GM18870 (cell line): ENCODE measurements around the gene SMIM14.
"Not testable (repeated sequence)": the region's sequence is repeated elsewhere in the genome, so short reads cannot be mapped to it uniquely, and the experiment has no call there.

Source experiments
- ATAC-seq: cut with Tn5 transposase; IDR thresholded peaks from one replicate; pipeline ENCODE4 v1.9.1; 2021; ENCODE audit warnings: moderate library complexity; ENCODE audit not compliant: unreplicated experiment

The SMIM14 gene

DNA sequence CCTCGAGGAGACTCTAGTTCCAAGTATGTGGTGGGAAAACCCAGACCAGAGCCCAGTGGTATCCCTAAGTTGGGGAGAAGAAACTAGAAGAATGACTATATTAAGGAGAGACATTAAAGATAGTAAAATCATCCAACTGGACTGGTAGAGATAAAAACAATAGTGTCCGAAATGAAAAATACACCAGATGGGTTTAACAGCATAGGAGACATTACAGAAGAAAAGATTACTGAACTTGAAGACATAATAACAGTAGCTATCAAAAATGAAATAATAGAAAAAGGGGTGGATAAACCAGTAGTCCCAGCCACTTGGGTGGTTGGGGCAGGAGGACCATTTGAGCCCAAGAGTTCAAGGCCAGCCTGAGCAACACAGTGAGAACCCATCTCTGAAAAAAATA, 31.9 kb downstream of the SMIM14 start:
- ATAC-seq: no peak

DNA sequence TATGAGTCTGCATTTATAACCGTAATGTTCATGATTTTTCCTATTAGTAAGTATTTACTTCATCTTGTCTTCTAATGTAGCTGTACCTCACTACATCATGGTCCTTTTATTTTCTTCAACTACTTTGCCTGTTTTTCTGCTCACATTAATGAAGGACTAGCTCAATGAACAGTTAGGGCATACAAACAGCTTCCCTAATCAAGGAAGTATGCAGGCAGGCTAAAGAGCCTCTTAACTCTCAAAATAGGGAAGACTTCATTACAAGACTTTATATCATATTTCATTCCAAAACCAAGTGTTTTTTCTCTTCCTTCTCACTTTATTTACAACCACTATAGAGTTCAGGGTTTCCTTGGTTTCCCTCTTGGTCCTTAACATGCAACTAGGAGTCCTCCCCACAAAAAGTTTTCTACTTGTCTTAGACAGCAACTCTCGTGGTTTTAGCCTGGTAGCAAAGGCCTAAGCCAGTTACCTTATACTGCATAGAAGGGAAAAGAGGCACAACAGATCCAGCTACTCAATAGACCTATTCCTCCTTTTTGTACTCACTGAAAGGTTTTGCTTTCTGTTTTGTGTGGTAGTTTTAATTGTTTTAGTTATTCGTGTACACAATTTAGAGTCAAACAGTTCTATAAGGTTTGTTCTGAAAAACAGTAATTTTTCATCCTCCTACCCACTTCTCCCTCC, 40.8 kb downstream of the SMIM14 start:
- ATAC-seq: no peak

- ATAC-seq: no peak
Measured at GRCh38 chr4:39596971-39597370, 41.7 kb downstream of the SMIM14 start.

- ATAC-seq: no peak
Measured at GRCh38 chr4:39591290-39591689, 47.4 kb downstream of the SMIM14 start.

DNA sequence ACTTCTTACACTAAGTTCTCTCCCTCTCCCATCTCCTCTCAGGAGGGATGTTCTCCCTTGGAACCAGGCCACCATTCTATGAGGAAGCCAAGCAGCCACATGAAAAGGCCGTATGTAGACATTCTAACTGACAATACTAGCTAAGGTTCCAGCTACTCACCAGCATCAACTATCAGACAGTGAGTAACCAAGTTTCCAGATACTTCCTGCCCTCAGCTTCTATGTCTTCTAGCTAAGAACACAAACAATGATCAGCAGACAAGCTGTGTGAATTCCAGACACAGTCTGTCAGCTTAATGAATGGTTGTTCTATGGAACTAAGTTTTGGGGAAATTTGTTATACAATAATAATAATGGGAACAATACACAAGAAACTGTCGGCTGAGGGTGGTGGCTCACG, 50.8 kb downstream of the SMIM14 start:
- no peak for ATAC-seq

- ATAC-seq: no peak
Measured at GRCh38 chr4:39574946-39575345, 63.7 kb downstream of the SMIM14 start.

- no peak for ATAC-seq
Measured at GRCh38 chr4:39571504-39571903, 67.2 kb downstream of the SMIM14 start.

DNA sequence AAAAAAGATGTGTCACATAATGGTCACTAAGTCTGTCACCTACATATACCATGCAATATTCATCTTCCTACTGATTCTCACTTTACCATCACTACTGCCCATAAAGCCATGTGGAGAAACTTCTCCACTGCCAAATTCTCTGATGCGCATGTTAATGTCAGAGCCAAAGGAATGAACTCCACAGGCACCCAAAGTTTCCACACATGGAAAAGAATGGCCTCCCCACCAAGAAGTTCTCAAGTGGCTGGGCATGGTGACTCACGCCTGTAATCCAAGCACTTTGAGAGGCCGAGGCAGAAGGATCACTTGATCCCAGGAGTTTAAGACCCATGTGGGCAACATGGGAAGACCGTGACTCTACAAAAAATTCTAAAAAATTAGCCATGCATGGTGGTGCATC, 67.6 kb downstream of the SMIM14 start:
- no peak for ATAC-seq

DNA sequence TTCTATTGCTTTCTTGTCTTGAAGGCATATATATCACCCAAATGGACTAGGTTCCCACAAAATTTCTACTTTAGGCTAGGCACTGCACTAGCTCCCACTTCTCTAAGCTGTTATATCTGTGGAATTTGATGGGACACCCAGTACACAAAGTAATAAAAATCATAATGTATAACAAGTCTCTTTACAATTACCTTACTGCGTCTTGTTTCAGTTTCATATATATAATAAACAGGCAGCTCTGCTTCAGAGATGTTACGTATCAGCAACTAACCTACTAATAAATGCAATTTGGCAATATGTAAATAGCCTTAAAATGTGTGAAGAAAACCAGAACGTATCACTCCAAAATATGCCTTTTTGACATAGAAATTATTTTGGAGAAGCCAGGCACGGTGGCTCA, 69.5 kb downstream of the SMIM14 start:
- no peak for ATAC-seq

DNA sequence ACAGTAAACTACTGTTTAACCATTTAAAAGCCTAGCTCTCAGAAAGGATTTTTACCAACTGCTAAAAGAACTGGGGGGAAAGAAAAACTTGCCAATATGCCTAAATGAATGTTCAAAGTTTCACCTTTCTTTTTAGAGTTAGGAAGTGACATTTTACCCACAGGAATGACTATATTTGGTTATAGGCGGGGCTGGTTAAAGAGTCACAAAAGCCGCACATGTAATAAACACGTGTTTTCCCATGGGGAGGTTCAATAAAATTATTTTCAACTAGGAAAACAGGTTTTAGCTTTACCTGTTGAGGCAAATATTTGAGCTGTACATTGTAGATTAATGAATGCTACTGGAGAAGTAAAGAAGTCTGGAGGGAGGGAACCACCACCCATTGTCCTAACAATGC, 69.9 kb downstream of the SMIM14 start:
- ATAC-seq: no peak

DNA sequence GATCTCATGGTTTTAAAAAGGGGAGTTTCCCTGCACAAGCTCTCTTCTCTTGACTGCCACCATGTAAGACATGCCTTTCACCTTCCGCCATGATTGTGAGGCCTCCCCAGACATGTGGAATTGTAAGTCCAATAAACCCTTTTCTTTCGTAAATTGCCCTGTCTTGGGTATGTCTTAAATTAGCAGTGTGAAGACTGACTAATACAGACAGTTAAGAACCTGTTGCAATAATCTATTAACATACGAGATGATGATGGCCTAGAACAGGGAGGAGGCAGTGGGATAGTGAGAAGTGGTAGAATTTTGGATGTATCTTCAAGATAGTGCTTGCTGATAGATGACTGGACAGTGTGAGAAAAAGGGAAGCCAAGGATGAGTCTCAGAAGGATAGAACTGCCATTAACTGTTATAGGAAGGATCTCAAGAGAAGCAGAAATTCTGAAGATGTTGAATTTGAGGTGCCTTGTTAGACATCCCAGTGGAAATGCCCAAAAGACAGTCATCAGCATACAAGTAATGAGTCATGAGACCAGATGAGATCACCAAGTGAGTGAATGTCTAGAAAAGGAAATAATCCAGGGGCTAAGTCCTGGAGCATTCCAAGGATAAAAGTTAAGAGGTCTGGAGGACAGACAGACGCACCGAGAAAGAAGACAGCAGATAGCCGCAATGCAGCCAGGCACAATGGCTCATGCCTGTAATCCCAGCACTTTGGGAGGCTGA, 72.6 kb downstream of the SMIM14 start:
- ATAC-seq: no peak

GRCh38 chr4:39563346-39563847, 75.3 kb downstream of the SMIM14 start:
- no peak for ATAC-seq

GRCh38 chr4:39562792-39563191, 75.9 kb downstream of the SMIM14 start:
- ATAC-seq: no peak

GRCh38 chr4:39559626-39560025, 79.0 kb downstream of the SMIM14 start:
- no peak for ATAC-seq

DNA sequence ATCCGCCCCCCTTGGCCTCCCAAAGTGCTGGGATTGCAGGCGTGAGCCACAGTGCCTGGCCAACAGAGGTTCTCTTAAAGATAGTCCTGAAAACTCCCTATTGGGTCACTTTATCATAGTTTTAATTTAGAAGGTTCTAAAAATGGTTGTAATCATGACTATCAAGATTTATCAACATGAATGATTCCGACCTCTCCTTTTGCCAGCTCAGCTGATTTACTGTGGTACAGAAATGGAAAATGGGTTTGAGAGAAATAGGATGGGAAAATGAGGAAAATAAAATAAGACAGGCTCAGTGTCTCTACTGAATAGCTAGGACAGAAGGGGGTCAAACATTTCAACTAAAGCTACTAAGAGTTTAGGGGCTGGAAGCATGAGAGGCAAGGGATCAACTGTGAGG, 83.2 kb downstream of the SMIM14 start:
- ATAC-seq: no peak

- no peak for ATAC-seq
Measured at GRCh38 chr4:39548425-39549067, 90.1 kb downstream of the SMIM14 start.

DNA sequence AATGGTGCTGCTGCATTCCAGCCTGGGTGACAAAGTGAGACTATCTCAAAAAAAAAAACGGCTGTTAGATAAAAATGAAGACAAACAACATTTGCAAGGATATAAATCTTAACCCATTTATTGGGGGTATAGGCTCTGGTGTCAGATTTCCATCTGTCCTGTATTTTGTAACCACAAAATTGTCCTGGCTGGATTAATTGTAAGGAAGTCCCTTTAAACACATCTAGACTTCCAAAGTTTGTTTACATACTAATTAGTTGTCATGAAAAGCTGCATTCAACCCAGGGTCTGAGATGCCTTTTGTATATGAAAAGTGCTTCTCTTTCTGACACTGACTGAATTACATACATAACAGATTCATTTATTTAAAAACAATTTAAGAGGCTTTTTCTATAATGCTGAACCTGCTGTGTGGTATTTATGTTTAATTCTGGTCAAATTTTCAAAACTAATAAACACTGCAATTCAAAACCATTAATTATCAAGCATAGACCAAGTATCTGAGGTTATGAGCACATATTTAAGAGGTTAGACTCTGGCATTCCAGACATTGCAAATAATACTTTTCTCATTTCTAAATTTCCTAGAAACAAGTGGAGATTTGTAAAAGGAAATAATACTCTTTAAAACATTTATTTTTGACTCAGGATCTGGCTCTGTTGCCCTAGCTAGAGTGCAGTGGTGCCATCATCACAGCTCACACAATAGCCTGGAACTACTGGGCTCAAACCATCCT, 93.9 kb downstream of the SMIM14 start:
- no peak for ATAC-seq

DNA sequence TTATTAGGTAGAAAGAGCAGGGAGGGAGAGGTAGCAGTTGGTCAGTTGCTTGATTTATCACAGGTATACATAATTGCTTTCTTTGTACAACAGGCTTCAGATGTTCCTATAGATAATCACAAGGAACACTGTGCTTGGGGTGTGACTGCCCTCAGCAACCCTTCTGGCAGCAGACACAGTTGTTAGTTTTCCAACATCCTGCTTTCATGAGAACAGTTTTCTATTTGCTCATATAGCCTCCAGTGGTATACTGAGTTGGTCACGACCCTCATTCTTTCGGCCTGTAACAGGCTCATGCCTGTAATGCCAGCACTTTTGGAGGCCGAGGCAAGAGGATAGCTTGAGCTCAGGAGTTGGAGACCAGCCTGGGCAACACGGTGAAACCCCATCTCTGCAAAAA, 94.6 kb downstream of the SMIM14 start:
- not testable (repeated sequence) for ATAC-seq

GRCh38 chr4:39543034-39543433, 95.6 kb downstream of the SMIM14 start:
- ATAC-seq: no peak

DNA sequence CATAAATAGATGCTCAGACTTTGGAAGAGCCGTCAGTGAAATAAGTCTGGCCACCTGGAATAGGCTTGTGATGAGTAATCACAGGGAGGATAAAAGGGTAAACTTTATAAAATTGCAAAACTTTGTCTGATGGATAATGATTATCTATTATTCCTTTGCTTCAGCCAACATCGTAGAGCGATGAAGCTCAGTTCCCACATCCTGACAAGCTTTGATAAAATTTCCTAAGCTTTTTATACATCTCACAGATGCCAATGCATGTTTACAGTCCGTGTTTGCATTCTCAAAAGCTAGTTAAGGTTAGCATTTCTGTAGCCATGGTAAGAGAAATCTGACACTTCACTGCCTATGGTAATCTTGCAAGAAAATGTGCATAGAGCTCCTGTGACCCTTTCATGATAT, 96.1 kb downstream of the SMIM14 start:
- no peak for ATAC-seq

DNA sequence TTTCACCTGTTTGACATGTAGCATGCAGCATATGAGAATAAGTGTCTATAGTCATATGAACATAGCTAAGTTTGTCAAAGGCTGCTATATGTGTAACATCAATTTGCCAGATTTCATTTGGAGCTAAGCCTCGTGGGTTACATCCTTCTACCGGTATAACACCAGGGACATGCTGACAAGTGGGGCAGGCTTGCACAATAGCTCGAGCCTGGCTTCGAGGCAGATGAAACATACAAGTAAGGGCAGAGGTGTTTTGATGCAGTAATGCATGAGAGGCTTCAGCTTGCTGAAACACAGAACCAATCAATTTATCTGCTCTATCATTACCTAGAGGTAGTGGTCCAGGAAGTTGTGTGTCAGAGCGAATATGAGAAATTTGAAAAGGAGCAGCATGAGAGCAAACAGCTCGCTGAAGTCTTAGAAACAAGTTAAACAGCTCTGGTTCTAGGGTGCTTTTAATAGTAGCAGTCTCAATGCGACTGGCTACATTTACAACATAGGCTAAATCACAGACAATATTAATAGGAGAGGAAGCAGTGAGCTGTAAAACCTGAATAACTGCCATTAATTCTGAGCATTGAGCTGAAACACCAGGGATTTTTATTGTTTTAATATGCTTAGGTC, 96.6 kb downstream of the SMIM14 start:
- no peak for ATAC-seq
